EH (cell line): ENCODE data around the gene MORF4L1.
"Not testable (repeated sequence)": the region's sequence is repeated elsewhere in the genome, so short reads cannot be mapped to it uniquely, and the experiment has no call there.

ENCODE experiments used
- DNase-seq: peaks from one replicate; pipeline ENCODE4 v3.0.0-alpha.2; 2015; ENCODE audit warnings: low read depth

Gene MORF4L1, protein sequence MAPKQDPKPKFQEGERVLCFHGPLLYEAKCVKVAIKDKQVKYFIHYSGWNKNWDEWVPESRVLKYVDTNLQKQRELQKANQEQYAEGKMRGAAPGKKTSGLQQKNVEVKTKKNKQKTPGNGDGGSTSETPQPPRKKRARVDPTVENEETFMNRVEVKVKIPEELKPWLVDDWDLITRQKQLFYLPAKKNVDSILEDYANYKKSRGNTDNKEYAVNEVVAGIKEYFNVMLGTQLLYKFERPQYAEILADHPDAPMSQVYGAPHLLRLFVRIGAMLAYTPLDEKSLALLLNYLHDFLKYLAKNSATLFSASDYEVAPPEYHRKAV

DNA sequence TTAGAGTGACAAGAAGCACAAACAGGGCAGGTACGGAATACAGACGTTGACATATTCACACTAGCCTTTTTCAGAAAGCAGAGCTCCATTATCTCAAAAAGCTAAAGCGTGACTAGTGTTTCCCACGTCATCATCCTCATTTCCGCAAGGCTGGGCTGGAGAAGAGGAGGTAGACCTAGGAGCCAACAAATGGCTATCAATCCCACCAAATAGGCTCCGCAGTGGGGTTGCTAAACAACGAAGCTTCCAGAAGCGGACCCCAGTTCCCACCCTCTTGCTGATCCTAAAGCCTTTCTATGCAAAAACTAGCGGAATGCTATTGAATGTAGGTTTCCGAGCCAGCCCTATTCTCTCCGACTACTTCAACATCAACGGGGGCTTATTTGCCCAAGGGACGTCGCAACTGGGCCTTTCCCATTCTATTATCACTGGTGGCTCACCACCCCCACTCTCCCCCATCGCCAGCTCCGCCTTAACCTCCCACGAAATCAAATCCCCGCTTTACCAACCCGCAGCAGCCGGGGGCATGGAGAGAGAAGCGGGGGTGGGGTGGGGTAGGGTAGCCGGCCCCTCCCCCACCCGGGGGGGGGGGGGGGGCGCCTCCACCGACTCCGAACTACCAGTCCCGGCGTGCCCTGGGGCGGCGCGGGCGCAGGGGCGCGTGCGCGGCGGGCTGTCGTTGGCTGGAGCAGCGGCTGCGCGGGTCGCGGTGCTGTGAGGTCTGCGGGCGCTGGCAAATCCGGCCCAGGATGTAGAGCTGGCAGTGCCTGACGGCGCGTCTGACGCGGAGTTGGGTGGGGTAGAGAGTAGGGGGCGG, at the start of gene MORF4L1:
MORF4L1 (plus strand) TSS at position 736 of the 817 bp plus-strand sequence. CDS start 128 bp downstream, outside the sequence.
- peak; percentile 97 for DNase-seq

DNA sequence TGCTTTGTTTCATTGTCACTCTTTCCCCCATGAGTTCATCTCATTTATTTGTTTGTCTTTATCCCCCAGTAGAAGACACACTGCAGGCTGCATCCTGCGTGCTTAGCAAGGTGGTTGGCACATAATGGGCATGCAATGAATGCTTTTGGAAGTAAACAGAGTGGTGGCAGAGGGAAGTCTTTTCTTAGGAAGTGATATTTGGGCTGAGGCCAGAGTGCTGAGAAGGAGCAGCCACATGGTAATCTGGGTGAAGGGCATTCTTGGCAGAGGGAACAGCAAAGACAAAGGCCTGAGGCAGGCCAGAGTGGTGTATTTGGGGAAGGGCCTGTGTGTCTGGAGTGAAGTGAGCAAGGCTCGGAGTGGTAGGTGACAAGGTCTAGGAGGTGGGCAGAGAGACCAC, 43.8 kb upstream of the MORF4L1 start:
- no peak for DNase-seq

DNA sequence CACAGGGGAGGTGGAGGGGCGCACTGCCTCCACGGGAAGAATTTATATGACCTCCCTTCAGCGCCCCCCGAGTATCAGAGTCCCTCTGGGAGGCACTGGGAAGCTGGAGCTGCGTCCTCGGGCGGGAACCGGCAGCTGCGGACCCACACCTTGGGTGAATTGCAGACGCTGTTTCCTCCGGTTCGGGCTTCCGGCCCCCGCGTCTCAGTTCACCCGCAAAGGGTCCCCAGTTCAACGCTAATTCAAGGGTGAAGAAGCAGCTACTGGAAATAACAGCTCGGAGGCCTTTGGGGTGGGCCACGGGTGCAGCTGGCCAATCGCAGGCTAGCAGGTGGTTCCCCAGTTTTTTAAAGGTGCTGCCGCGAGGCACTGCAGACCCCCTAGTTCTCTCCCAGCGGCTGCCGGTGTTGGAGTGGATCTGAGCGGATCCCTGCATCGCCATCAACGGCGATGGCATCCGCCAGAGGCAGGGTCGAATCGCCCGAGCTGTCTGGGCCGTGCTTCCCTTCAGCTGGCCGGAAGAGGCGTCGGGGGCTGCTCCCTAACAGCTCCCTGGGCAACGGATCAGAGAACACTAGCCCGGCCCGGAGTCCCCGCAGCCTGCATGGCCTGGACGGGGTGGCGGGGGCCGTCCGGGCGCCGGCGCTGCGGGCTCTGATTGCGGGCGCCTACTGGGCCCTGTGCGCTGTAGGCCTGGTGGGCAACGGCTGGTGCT, 42.0 kb upstream of the MORF4L1 start:
- DNase-seq: no peak

DNA sequence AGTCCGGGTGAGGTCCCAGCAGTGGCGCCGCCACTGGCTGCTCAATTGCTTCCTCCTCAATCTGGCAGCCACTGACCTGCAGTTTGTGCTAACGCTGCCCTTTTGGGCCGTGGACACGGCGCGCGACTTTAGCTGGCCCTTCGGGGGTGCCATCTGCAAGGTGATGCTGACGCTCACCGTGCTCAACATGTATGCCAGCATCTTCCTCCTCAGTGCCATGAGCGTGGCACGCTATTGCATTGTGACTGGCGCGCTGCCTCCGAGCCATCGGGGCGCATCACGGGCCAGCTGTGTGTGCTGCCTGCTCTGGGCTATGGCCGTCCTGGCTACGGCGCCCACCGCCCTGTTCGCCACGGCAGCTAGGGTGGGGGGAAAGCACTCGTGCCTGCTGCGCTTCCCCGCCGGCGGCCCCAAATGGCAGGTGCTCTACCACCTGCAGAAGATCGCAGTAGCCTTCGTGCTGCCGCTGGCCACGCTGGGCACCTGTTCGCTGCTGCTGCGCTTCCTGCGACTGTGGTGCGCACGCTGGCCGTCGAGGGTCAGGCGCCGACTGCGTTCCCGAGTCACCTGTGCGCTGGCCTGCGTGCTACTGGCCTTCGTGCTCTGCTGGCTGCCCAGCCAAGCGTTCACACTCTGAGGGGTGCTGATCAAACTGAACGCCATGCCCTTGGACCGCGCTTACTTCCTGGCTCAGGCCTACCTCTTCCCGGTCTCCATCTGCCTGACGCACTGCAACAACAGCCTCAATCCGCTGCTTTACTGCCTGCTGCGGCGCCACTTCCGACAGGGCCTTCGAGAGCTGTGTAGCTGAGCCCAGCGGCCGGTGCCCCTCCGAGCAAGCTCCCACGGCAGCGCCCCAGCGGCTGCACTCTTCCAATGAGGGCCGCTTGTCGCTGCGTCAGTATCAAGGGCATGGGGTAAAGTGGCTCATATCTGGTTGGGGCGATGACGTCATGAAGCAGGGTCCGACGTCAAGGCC, 41.2 kb upstream of the MORF4L1 start:
- no peak for DNase-seq

DNA sequence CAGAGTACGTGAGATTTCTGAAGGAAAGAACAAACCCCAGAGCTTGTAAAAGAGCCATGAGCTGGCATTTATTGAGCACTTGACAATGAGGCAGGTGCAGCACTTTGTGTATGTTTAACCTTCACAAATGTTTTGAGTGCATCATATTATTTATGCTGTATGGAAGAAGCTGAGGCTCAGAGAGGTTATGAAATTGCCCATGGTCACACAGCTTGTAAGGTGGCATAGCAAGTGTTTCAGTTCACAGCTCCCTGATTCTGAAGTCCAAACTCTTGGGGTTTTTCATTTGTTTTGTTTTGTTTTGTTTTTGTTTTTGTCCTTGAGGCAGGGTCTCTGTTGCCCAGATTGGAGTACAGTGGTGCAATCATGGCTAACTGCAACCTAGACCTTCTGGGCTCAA, 36.4 kb upstream of the MORF4L1 start:
- no peak for DNase-seq

DNA sequence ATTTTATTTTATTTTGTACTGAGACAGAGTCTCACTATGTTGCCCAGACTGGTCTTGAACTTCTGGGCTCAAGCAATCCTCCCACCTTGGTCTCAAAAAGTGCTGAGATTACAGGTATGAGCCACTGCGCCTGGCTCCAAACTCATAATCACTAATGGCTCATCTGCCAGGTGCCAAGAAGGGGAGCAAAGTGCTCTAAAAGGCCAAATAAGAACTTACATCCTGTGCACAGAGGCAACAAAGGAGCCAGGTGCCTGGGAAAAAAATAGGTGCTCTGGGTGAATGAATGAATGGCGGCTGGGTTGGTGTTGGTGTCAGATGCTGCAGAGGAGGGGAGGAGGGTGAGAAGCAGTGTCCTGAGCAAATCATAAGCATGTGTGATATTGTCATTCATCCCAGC, 35.6 kb upstream of the MORF4L1 start:
- DNase-seq: no peak

DNA sequence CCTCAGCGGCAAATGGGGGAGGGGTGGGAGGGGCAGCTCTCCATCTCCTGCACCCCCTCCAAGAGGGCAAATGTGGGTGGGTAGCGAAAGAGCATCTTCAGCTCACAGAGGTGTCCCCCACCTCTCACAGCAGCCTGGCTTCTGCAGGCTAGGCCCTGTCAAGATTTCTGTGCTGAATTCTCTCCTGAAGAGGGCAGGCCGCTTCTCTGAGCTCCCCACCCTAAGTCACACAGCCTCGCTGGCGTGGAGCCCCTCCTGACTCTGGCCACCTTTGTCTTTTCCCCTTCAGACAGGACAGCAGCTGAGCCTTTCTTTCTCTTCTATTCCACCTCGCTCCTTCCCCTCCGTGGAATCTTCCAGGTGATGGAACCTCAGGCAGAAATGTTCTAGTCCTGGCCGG, 35.1 kb upstream of the MORF4L1 start:
- no peak for DNase-seq

DNA sequence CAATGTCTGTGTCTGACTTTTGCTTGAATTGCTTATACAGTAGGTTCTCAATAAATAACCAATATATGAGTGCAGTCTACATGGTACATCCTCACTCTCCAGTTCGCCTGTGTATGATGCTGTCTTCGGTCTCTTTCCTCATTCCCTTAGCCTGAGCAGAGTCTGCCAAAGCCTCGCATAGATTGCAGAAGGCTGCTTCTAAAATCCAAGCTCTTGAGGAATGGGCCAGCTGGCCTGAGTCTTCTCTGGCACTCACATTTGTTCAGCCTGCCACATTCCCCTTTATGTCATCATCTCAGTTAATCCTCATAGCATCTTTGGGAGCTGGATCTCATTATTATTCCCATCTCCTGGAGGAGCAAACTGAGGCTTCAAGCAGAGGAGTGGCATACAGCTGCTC, 34.2 kb upstream of the MORF4L1 start:
- DNase-seq: no peak

DNA sequence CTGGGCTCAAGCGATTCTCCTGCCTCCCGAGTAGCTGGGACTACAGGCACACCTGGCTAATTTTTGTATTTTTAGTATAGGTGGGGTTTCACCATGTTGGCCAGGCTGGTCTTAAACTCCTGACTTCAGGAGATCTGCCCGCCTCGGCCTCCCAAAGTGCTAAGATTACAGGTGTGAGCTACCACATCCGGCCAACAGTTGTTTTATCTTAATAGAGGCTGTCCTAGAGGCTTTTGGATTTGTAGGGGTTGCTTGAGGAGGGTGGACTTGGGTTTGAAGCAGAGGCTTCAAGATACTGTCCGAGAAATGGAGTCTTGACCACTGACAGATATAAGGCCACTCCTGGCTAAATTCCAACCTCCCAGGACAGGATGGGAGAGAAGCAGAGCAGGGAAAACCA, 33.5 kb upstream of the MORF4L1 start:
- DNase-seq: not testable (repeated sequence)

DNA sequence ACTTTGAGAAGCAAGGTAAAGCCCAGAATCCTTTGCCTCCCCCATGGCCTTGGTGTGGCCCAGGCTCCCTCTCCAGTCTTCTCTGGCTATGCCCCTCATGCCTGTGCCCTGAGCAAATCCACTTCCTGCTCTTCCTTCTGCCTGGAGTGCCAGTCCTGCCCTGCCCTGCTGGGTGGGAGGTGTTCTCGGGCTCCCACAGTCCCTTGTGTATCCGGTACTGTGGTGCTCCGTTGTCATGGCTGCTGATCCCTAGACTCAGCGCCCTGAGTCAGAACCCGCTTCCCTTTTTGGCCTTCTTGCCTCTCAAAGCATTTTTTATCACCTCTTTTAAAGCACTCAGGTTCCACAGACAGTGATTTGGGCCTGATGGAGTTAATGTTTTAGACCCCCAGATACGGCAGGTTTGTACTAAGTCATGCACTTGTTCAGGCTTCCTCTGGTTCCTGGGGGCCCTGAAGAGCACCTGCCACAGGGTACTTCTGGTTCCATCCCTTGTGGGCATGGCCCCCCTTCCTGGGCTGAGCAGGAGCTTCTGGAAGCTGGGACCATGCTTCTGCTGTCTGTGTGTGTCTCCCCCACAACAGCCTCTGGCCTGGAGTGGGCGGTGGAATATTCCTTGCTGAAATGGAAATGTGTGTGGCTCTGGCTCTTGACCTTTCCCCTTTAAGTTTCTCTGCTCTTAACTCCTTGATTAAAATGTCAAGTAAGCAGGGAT, 31.9 kb upstream of the MORF4L1 start:
- peak; percentile 60 for DNase-seq

DNA sequence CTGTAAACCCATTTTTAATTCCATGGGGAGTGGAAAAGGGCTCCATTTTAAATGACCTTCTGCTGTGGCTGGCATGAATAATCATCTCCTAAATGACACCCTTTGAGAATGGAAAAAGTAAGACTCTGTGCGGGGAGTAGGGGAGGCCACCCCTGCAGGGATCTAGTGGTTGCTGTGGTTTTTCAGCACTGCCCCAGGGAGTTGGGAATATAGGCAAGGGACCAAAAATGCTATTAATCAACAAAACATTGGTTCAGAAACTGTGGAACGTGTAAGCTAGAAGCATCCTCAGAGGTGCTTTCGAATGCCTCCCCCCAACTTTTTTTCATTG, 31.3 kb upstream of the MORF4L1 start:
- DNase-seq: peak; percentile 73

DNA sequence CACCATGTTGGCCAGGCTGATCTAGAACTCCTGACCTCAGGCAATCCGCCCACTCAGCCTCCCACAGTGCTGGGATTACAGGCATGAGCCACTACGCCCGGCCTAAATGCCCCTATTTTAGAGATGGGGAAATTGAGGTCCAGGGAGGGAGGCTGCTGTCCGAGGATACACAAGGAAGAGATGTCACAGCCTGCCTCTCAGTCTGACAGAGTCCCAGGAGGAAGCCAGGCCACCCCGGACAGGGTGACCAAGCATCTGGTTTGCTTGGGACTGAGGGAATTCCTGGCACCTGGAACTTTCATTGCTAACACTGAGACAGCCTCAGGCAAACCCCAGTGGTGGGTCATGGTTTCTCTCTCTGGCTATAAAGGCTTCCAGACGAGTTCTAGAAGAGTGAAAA, 30.8 kb upstream of the MORF4L1 start:
- no peak for DNase-seq

DNA sequence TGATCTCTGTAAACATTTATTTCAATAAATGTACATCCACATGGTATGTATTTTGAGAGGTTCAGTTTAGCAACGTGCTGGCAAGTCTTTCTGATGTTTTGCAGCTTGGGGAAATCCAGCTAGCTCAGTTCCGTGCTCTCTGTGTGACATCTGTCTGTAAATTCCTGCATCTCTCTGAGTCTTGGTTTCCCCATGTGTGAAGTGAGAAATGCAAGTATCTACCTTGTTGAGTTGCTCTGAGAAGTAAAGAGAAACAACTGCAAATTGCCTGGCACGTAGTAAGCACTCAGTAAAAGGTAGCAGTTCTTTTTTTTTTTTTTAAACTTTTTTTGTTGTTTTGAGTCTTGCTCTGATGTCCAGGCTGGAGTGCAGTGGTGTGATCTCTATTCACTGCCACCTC, 30.2 kb upstream of the MORF4L1 start:
- DNase-seq: no peak

DNA sequence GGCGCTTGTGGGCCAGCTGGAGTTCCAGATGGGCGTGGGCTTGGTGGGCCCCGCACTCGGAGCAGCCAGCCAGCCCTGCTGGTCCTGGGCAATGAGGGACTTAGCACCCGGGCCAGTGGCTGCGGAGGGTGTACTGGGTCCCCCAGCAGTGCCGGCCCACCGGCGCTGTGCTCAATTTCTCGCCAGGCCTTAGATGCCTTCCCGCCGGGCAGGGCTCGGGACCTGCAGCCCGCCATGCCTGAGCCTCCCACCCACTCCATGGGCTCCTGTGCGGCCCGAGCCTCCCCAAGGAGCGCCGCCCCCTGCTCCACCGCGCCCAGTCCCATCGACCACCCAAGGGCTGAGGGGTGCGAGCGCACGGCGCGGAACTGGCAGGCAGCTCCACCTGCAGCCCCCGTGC, 25.8 kb upstream of the MORF4L1 start:
- DNase-seq: not testable (repeated sequence)

DNA sequence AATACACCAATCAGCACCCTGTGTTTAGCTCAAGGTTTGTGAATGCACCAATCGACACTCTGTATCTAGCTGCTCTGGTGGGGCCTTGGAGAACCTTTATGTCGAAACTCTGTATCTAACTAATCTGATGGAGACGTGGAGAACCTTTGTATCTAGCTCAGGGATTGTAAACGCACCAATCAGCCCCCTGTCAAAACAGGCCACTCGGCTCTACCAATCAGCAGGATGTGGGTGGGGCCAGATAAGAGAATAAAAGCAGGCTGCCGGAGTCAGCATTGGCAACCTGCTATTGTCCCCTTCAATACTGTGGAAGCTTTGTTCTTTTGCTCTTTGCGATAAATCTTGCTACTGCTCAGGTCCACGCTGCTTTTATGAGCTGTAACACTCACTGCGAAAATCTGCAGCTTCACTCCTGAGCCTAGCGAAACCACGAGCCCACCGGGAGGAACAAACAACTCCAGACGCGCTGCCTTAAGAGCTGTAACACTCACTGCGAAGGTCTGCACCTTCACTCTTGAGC, 25.2 kb upstream of the MORF4L1 start:
- not testable (repeated sequence) for DNase-seq

DNA sequence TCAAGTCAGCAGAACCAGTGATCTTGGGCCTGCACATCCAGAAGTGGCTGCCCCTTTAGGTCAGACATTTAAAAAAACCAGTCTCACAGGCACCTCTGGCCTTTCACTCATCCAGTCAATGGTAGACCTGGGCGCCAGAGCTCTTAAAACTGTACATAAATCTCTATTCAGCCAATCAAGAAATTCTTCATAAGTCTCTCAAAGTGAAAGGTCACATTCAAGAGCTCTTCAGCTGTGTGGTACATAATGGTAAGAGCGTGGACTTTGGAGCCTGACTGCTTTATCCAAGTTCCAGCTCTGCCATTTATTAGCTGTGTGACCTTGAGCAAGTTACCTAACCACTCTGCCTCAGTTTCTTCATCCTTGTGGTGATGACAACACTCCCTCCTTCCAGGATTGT, 22.3 kb upstream of the MORF4L1 start:
- no peak for DNase-seq

DNA sequence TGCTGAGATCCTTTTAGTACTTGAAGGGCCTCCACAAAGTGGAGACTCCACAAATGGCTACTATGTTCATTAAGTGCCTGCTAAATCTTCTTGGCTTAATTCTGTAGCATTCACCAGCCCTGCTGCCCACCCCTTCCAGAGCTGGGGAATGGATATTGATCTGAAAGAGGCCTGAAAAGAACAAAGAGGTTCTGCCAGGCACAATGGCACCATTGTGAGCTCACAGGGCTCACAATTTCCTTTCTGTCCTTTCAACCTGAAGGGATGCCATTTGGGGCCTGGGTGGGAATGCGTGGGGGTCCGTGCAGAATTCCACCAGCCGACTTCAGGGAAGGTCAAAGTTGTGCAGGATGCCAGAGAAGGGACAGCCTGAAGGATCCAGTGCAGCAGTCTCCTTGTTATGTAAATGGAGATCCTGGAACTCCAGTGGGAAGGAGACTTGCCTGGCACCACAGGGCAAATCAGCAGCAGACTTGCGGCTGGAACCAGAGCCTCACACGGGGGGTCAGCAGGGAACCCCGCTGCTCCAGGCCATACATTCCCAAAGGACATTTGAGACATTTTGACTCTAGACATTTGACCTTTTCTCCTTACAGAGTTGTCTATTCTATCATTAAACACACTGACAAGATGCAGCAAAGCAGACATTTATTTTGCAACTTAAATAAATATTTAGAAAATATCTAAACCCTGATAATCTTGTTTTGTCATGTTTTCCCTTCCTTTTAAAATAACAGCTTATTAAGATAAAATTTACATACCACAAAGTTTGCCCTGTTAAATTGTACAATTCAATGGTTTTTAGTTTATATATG, 21.5 kb upstream of the MORF4L1 start:
- DNase-seq: no peak

DNA sequence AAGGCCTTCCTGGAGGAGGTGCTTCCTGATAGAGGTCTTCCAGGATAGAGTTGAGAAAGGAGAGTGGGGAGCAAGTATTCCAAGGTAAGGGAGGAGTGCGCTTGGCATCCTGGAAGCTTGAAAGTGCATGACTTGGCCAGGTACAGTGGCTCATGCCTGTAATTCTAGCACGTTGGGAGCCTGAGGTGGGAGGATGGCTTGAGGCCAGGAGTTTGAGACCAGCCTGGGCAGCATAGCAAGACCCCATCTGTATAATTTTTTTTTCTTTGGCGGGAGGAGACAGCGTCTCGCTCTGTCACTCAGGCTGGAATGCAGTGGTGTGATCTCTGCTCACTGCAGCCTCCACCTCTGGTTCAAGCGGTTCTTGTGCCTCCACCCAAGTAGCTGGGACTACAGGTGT, 19.2 kb upstream of the MORF4L1 start:
- DNase-seq: no peak

DNA sequence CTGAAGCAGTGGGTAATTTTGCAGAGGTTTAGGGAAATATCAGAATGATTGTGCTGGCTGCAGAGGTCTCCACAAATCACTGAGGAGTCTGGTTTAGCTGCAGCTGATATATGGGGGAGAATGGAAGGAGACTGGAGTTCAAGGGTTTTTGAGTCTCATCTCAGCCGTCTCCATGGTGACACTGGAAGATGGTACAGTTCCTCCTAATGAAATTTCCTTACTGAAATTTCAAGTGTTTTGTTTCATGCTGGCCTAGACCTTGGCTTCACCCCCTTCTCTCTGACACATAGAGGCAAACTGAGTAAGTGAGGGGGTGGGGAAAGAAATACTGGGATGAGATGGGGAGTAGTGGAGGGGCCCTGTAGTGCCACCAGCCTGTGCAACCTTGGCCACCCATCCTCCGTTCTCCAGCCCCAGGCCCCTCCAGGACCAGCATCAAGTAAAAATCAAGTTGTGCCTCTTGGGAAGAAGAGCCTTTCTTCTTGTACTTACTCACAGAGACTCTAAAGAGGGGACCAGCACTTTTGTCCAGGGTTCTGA, 17.8 kb upstream of the MORF4L1 start:
- DNase-seq: no peak

DNA sequence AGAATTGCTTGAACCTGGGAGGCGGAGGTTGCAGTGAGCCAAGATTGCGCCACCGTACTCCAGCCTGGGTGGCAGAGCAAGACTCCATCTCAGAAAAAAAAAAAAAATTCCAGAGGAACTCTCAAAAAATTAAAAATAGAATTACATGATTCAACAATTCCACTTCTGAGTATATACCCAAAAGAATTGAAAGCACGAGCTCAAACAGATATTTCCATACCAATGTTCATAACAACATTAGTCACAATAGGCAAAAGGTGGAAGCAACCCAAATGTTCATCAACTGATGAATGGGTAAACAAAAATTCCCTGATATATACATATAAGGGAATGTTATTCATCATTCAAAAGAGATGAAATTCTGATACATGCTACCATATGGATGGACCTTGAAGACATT, 16.9 kb upstream of the MORF4L1 start:
- DNase-seq: peak; percentile 91
